ENCODE data around the gene PRKCZ. TPM values are rescaled to one million over a fixed set of nuclear protein-coding genes. Genes with fewer than 3 reads are reported as not detected.

Gene PRKCZ
- polyA plus RNA-seq, 3 donors = 0.74 to 1.9 (median 1.4) TPM

DNA sequence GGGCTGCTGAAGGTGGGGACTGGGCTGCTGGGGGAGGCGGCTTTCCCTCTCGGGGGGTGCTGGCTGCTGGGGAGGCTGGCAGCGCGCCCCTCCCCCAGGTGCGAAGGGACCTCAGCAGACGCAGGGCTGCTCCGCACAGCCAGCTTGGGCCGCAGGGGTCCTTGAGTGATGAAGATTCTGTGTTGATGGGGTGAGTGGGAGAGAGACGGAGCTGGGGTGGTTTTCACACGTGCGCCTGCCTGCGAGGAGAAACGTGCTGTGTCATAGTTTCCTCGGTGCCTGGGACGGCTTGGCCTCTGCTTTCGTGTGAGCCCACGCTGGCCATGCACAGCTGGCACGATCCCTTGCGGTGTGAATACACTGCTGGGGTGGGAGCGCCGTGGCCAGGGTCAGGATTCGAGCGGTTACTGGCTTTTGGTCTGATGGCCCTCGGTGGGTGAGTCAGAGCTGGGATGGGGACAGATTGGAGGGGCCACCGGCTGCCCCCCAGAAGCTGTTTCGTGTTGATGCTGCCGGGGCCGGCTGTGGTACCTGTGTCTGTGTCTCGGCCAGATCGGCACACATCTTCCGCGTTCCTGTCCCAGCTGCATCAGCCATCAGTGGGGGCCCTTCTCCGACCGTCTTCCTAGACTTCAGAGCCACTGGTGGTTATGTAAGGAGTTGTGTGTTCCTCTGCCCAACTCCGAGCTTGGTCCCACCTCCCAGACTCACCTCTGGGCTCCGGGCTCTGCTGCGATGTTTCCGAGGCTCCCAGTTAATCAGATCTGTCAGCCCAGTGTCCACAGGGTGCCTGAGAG is 24.9 kb downstream of the PRKCZ start:
- peaks cover 1 to 9% (median 3%) of the 10 kb centered on the region in 3 donors for H3K27me3 Mint-ChIP-seq (ENCODE audit: low read depth in 3 of 3)
- Histone ChIP-seq H3K79me2 (ENCODE audit: insufficient read depth, low read length) (no peaks in the 10 kb centered on the region), H3K9ac (ENCODE audit: insufficient read depth, low read length, poor library complexity, severe bottlenecking) (no peak overlapping the region), H2AFZ (ENCODE audit: insufficient read depth, low read depth, low read length, poor library complexity, severe bottlenecking) (no peak overlapping the region), H3K27me3 (ENCODE audit: control insufficient read depth in 2 of 2, insufficient read depth in 2 of 2, low read length in 2 of 2) (no peaks in the 10 kb centered on the region), H3K36me3 (replicated peaks in 1 of 2; ENCODE audit: control insufficient read depth in 1 of 2, insufficient read depth in 2 of 2, low read length in 2 of 2) (no peaks in the 10 kb centered on the region), H4K20me1 (ENCODE audit: insufficient read depth, low read length) (no peaks in the 10 kb centered on the region), H3K4me2 (replicated peaks; ENCODE audit: extremely low read depth, low read length, poor library complexity, severe bottlenecking) (no peak overlapping the region), H3K4me1 (ENCODE audit: control insufficient read depth in 1 of 2, insufficient read depth in 2 of 2, low read length in 2 of 2) (no peaks in the 10 kb centered on the region), H3K4me3 (replicated peaks in 1 of 3; ENCODE audit: low read depth in 2 of 3, low read length in 3 of 3) (no peak overlapping the region), H3K9me3 (replicated peaks in 1 of 2; ENCODE audit: control insufficient read depth in 1 of 2, insufficient read depth in 1 of 2, low read length in 2 of 2) (peaks cover 18 to 29% of the 10 kb centered on the region in 2 donors), H3K27ac (ENCODE audit: low read depth in 1 of 2, low read length in 2 of 2) (no peak overlapping the region)
- no peaks in the 10 kb centered on the region for H3K36me3 Mint-ChIP-seq
- H3K4me1 Mint-ChIP-seq = no peaks in the 10 kb centered on the region
- H3K4me3 Mint-ChIP-seq = no peak overlapping the region
- H3K9me3 Mint-ChIP-seq = peaks cover 17 to 33% (median 29%) of the 10 kb centered on the region in 7 donors
- WGBS (ENCODE audit: insufficient coverage) = 89% methylated on average over 28 of the region's 38 CpGs
- H3K27ac Mint-ChIP-seq = no peak overlapping the region
- TF ChIP-seq, protein P1, sequence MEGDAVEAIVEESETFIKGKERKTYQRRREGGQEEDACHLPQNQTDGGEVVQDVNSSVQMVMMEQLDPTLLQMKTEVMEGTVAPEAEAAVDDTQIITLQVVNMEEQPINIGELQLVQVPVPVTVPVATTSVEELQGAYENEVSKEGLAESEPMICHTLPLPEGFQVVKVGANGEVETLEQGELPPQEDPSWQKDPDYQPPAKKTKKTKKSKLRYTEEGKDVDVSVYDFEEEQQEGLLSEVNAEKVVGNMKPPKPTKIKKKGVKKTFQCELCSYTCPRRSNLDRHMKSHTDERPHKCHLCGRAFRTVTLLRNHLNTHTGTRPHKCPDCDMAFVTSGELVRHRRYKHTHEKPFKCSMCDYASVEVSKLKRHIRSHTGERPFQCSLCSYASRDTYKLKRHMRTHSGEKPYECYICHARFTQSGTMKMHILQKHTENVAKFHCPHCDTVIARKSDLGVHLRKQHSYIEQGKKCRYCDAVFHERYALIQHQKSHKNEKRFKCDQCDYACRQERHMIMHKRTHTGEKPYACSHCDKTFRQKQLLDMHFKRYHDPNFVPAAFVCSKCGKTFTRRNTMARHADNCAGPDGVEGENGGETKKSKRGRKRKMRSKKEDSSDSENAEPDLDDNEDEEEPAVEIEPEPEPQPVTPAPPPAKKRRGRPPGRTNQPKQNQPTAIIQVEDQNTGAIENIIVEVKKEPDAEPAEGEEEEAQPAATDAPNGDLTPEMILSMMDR (IDR thresholded peaks at IDR 0.05) = no peak
- intact Hi-C loops (cut with micrococcal nuclease) = no loop called here
- DNase-seq = no peak

DNA sequence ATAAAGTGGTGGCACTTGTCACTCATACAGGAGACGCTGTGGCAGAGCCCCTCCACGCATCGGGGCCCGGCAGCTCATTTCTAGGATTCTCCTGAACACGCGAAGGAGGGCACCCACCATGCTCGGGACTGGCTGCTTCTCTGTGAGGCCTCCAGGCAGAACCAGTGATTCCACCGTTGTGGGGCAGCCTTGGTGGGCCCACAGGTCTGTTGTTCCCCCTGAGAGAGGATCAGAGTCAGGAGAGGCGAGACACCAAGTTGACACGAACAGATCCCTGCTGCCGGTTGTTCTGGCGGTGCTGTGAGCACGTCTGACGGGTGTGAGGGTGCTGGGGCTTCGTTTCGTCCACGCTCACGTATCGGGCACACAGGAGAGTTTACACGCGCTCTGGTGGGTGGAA is 26.6 kb downstream of the PRKCZ start:
- no peak overlapping the region for H3K9ac ChIP-seq (ENCODE audit: insufficient read depth, low read length, poor library complexity, severe bottlenecking)
- no peaks in the 10 kb centered on the region for H3K27me3 ChIP-seq (ENCODE audit: control insufficient read depth in 2 of 2, insufficient read depth in 2 of 2, low read length in 2 of 2)
- H3K79me2 ChIP-seq (ENCODE audit: insufficient read depth, low read length) = no peaks in the 10 kb centered on the region
- H3K4me1 ChIP-seq (ENCODE audit: control insufficient read depth in 1 of 2, insufficient read depth in 2 of 2, low read length in 2 of 2) = no peaks in the 10 kb centered on the region
- Mint-ChIP-seq H3K4me1 (no peaks in the 10 kb centered on the region), H3K9me3 (peaks cover 17 to 37% (median 35%) of the 10 kb centered on the region in 7 donors), H3K27me3 (ENCODE audit: low read depth in 3 of 3) (peaks cover 1 to 9% (median 5%) of the 10 kb centered on the region in 3 donors), H3K36me3 (no peaks in the 10 kb centered on the region), H3K27ac (peak overlapping the region in 1 of 7 donors; percentile 19), H3K4me3 (no peak overlapping the region)
- no peak for DNase-seq
- H3K27ac ChIP-seq (ENCODE audit: low read depth in 1 of 2, low read length in 2 of 2) = no peak overlapping the region
- H4K20me1 ChIP-seq (ENCODE audit: insufficient read depth, low read length) = no peaks in the 10 kb centered on the region
- no peak overlapping the region for H3K4me3 ChIP-seq (replicated peaks in 1 of 3; ENCODE audit: low read depth in 2 of 3, low read length in 3 of 3)
- 97% methylated on average over 19 of the region's 21 CpGs for WGBS (ENCODE audit: insufficient coverage)
- no peak overlapping the region for H3K4me2 ChIP-seq (replicated peaks; ENCODE audit: extremely low read depth, low read length, poor library complexity, severe bottlenecking)
- TF ChIP-seq, protein P1 (IDR thresholded peaks at IDR 0.05) = no peak
- intact Hi-C loops (cut with micrococcal nuclease) = no loop called here
- H3K36me3 ChIP-seq (replicated peaks in 1 of 2; ENCODE audit: control insufficient read depth in 1 of 2, insufficient read depth in 2 of 2, low read length in 2 of 2) = no peaks in the 10 kb centered on the region
- peaks cover 18 to 32% of the 10 kb centered on the region in 2 donors for H3K9me3 ChIP-seq (replicated peaks in 1 of 2; ENCODE audit: control insufficient read depth in 1 of 2, insufficient read depth in 1 of 2, low read length in 2 of 2)
- no peak overlapping the region for H2AFZ ChIP-seq (ENCODE audit: insufficient read depth, low read depth, low read length, poor library complexity, severe bottlenecking)
